GM18499 (cell line): ENCODE results near the gene MINDY1.

Experiments used
- ATAC-seq: cut with Tn5 transposase; IDR thresholded peaks from one replicate; pipeline ENCODE4 v1.9.1; 2021; ENCODE audit warnings: moderate number of reproducible peaks; ENCODE audit not compliant: insufficient read depth, unreplicated experiment

Gene MINDY1

GRCh38 chr1:150969626-150970025 lies 37.1 kb downstream of the MINDY1 start:
- no peak for ATAC-seq

GRCh38 chr1:150968491-150968890 lies 38.2 kb downstream of the MINDY1 start:
- no peak for ATAC-seq

GRCh38 chr1:150967936-150968335 lies 38.8 kb downstream of the MINDY1 start:
- no peak for ATAC-seq

- ATAC-seq: no peak
Observed at GRCh38 chr1:150966011-150966410, 40.7 kb downstream of the MINDY1 start.

DNA sequence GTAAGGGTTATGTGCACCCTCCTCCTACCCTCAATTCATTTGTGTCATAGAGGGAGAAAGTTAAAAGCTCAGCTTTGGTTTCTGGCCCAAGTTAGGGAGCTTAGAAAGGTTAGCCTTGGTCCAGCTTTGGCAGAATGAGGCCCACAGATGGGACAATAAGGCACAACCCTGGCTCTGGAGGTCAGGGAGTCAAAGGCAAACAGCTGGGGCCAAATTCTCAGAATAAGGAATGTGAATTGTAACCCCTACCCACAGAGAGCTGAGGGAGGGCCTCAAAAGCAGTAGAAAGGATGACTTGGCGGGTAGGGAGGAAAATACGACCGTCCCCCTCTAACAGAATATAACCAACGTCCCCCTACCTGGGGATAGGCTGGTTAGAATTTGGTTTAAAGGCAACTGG lies 41.1 kb downstream of the MINDY1 start:
- ATAC-seq: no peak

DNA sequence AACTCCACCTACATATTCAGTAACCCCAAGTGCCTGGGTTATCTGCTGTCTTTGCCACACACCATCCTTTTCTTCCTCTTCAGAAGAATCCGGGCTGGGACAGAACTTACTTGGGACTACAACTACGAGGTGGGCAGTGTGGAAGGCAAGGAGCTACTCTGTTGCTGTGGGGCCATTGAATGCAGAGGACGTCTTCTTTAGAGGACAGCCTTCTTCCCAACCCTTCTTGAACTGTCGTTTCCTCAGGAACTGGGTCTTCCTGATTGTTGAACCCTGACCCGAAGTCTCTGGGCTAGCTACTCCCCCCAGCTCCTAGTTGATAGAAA lies 42.6 kb downstream of the MINDY1 start:
- no peak for ATAC-seq

DNA sequence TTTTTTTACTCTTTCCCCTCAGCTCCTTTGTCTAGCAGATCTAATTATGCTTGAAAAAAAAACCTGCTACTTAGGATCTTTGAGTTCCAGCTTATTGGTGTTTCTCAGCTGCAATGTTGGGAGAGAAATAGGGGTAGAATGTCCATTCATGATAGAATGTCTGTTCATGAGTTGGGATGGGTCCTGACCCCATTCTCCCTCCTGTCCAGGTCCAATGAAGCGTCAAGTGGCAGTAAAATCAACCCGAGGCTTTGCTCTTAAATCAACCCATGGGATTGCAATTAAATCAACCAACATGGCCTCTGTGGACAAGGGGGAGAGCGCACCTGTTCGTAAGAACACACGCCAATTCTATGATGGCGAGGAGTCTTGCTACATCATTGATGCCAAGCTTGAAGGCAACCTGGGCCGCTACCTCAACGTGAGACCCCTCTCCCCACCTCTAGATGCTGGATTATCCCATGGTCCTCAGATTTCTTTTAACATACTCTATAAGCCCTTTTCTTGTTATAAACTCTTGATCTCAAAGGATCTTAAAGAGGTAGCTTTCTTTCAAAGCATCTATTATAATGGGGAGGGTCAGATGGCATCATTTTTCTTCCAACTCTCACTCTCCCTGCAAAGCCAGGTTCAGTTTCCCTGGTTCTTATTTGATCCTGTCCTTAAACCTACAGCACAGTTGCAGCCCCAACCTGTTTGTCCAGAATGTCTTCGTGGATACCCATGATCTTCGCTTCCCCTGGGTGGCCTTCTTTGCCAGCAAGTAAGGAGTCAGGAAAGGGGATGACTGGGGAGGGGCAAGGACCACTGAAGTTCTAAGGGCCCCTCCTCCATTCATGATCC lies 43.2 kb downstream of the MINDY1 start:
- no peak for ATAC-seq

DNA sequence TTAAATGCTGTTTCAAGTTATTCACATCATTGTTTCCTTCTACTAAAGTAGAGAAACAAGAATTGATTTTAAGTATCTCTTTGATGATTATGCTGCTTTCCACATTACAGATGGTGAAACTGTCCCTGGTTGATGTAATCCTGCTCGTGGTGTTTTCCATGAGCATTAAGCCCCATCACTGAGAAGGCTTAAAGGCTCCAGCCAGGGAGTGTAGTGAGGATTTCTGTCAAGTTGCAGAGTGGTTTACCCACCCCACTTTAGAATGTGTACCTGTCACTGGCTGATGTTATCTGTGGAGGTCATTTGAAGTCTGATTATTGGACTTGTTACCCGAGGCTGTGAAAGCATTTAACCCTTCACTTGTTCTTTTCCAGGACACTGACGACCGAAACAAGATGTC lies 44.9 kb downstream of the MINDY1 start:
- ATAC-seq: no peak

DNA sequence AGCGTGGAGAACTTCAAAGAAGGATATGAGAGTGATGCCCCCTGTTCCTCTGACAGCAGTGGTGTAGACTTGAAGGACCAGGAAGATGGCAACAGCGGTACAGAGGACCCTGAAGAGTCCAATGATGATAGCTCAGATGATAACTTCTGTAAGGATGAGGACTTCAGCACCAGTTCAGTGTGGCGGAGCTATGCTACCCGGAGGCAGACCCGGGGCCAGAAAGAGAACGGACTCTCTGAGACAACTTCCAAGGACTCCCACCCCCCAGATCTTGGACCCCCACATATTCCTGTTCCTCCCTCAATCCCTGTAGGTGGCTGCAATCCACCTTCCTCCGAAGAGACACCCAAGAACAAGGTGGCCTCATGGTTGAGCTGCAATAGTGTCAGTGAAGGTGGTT lies 46.1 kb downstream of the MINDY1 start:
- no peak for ATAC-seq

DNA sequence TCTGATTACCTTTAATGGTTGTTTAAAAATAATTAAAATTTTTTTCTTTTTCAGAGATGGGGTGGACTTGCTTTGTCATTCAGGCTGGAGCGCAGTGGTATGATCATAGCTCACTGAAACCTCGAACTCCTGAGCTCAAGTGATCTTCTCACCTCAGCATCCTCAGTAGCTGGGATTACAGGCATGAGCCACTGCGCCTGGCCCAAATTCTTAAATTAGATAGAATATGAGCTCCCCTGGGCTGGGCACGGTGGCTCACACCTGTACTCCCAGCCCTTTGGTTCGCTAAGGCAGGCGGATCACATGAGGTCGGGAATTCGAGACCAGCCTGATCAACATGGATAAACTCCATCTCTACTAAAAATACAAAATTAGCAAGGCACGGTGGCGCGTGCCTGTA lies 49.0 kb downstream of the MINDY1 start:
- ATAC-seq: no peak

DNA sequence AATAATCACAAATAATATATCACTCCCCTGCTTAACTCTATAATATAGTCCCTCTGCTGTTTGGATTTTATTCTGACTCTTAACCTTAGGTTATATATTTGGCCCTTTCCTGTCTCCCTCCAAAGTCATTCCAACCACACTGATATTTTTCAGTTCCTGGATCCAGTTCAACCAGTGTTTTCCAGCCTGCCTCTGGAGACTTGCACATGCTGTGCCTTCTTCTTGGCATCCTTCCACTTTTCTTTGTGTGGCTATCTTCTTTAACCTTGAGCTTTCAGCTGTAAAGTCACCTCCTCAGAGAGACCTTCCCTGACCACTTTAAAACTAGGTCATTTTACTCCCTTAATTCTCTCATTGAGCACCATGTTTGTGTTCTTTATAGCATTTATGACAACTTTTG lies 51.4 kb downstream of the MINDY1 start:
- no peak for ATAC-seq

DNA sequence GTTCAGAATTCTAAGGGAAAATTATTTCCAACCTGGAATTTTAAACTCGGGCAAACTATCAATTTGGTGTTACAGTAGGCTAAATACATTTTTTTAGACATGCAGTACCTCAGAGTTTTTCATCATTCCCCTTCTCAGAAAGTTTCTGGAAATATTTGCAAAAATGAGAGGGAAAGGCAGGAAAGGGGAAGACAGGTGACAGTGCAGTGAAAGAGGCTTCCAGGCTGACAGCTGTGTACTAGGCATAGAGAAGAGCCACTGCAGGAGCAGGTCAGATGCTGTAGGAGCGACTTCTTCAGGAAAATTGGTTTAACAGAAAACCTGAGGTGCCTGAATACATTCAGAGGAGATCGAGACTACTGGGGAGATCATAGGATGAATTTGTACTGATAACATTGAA lies 52.0 kb downstream of the MINDY1 start:
- no peak for ATAC-seq
